Kidney epithelial cell (primary cell): Measurements from ENCODE around the gene GMPR. TPM values are rescaled to one million over a fixed set of nuclear protein-coding genes. Genes with fewer than 3 reads are reported as not detected.

Source experiments
- DNase-seq: peaks from one replicate; pipeline ENCODE4 v3.0.0-alpha.2; 2010; ENCODE audit warnings: low read depth
- H3K27me3 ChIP-seq: 2 replicates; pipeline ENCODE4 v1.6.0; 2011; ENCODE audit warnings: low read length; ENCODE audit not compliant: control insufficient read depth, insufficient read depth
- H3K36me3 ChIP-seq: 2 replicates; pipeline ENCODE4 v1.5.1; 2011; ENCODE audit warnings: low read length; ENCODE audit not compliant: control insufficient read depth, insufficient read depth
- H3K4me3 ChIP-seq: 2 replicates; pipeline ENCODE4 v1.5.1; 2011; ENCODE audit warnings: low read depth, mild to moderate bottlenecking, control low read depth, low read length
- CTCF ChIP-seq: IDR thresholded peaks from 2 replicates; pipeline ENCODE4 v1.5.1; 2011; ENCODE audit warnings: mild to moderate bottlenecking, moderate library complexity, low read length, control low read depth, inconsistent platforms; ENCODE audit not compliant: insufficient read depth, poor library complexity, severe bottlenecking
- total RNA-seq: library from RNA; depleted of rRNA; stranded (reverse); fragments of >200 nt; gene quantifications from 2 replicates; pipeline ENCODE4 v1.2.3, GENCODE V29; 2015

Gene GMPR
- total RNA-seq, 1 donor from 2014 or later, result 2.5 TPM

- no peaks in the 10 kb centered on the region for H3K27me3 ChIP-seq
- no peak overlapping the region for H3K4me3 ChIP-seq
- no peak for TF ChIP-seq CTCF
- H3K36me3 ChIP-seq, result no peaks in the 10 kb centered on the region
- no peak for DNase-seq
These were observed 38.6 kb upstream of the GMPR start for GRCh38 chr6:16199804-16200203.

GRCh38 chr6:16200321-16200883, 38.0 kb upstream of the GMPR start:
- no peak overlapping the region for H3K4me3 ChIP-seq
- no peak for DNase-seq

GRCh38 chr6:16201706-16202105, 36.7 kb upstream of the GMPR start:
- no peak for TF ChIP-seq CTCF
- no peak overlapping the region for H3K4me3 ChIP-seq
- DNase-seq, result no peak
- H3K36me3 ChIP-seq, result no peaks in the 10 kb centered on the region
- H3K27me3 ChIP-seq, result no peaks in the 10 kb centered on the region

More at GRCh38 chr6:16200321-16200883, 38.0 kb upstream of the GMPR start:
- TF ChIP-seq CTCF, result no peak
- Histone ChIP-seq H3K27me3 (no peaks in the 10 kb centered on the region), H3K36me3 (no peaks in the 10 kb centered on the region)

- TF ChIP-seq CTCF, result no peak
- Histone ChIP-seq H3K36me3 (no peaks in the 10 kb centered on the region), H3K4me3 (no peak overlapping the region), H3K27me3 (no peaks in the 10 kb centered on the region)
- no peak for DNase-seq
These were observed 33.6 kb upstream of the GMPR start for GRCh38 chr6:16204653-16205376.

GRCh38 chr6:16205377-16206144, 32.8 kb upstream of the GMPR start:
- no peak overlapping the region for H3K4me3 ChIP-seq
- no peaks in the 10 kb centered on the region for H3K27me3 ChIP-seq
- no peak for TF ChIP-seq CTCF
- DNase-seq, result peak; percentile 82
- no peaks in the 10 kb centered on the region for H3K36me3 ChIP-seq
